ENCODE data around the gene SPDYA. TPM values are rescaled to one million over a fixed set of nuclear protein-coding genes. Genes with fewer than 3 reads are reported as not detected.
A peak's percentile ranks its signal among the peaks of the same experiment; 100 is the strongest.

Gene SPDYA
- total RNA-seq, 1 donor from 2014 or later: 1.3 TPM

GRCh38 chr2:28895189-28895893 lies 84.7 kb downstream of the SPDYA start:
- Histone ChIP-seq H3K9me3 (ENCODE audit: insufficient read depth, low read depth, low read length) (no peaks in the 10 kb centered on the region), H4K20me1 (ENCODE audit: insufficient read depth, low read length) (peaks cover 54% of the 10 kb centered on the region), H3K9ac (ENCODE audit: low read length) (peak overlapping the region; percentile 96), H3K27me3 (ENCODE audit: insufficient read depth, low read length) (no peaks in the 10 kb centered on the region), H3K36me3 (ENCODE audit: insufficient read depth, low read length) (no peaks in the 10 kb centered on the region), H3K79me2 (ENCODE audit: insufficient read depth, low read length) (peaks cover 60% of the 10 kb centered on the region), H2AFZ (ENCODE audit: low read depth, low read length) (peak overlapping the region; percentile 93), H3K4me3 (ENCODE audit: insufficient read depth, low read depth, low read length) (peak overlapping the region; percentile 88), H3K4me1 (ENCODE audit: insufficient read depth, low read length) (peaks cover 17% of the 10 kb centered on the region), H3K4me2 (ENCODE audit: low read length) (peak overlapping the region; percentile 93), H3K27ac (ENCODE audit: low read depth, low read length) (peak overlapping the region; percentile 87)
- Mint-ChIP-seq H3K4me1 (ENCODE audit: low read depth, unreplicated experiment) (peaks cover 23% of the 10 kb centered on the region), H3K27me3 (ENCODE audit: low read depth, unreplicated experiment) (no peaks in the 10 kb centered on the region), H3K9me3 (ENCODE audit: unreplicated experiment) (peaks cover 1% of the 10 kb centered on the region), H3K36me3 (ENCODE audit: low read depth, unreplicated experiment) (no peaks in the 10 kb centered on the region), H3K27ac (ENCODE audit: unreplicated experiment) (peak overlapping the region; percentile 96), H3K4me3 (ENCODE audit: unreplicated experiment) (peak overlapping the region; percentile 96)
- DNase-seq (ENCODE audit: low read depth) (peak; percentile 46), FAIRE-seq (no peak)
- no peak for TF ChIP-seq EZH2 (IDR thresholded peaks at IDR 0.05; ENCODE audit: insufficient read depth, low read length)
- no peak for TF ChIP-seq CTCF (IDR thresholded peaks at IDR 0.05; ENCODE audit: insufficient read depth, low read depth, low read length)

- H3K27me3 ChIP-seq (ENCODE audit: insufficient read depth, low read length): no peaks in the 10 kb centered on the region
- Mint-ChIP-seq H3K9me3 (ENCODE audit: unreplicated experiment) (peaks cover 1% of the 10 kb centered on the region), H3K4me1 (ENCODE audit: low read depth, unreplicated experiment) (peaks cover 29% of the 10 kb centered on the region), H3K36me3 (ENCODE audit: low read depth, unreplicated experiment) (no peaks in the 10 kb centered on the region), H3K27ac (ENCODE audit: unreplicated experiment) (peak overlapping the region; percentile 54), H3K4me3 (ENCODE audit: unreplicated experiment) (peak overlapping the region; percentile 96), H3K27me3 (ENCODE audit: low read depth, unreplicated experiment) (no peaks in the 10 kb centered on the region)
- H3K4me2 ChIP-seq (ENCODE audit: low read length): peak overlapping the region; percentile 93
- H3K9me3 ChIP-seq (ENCODE audit: insufficient read depth, low read depth, low read length): no peaks in the 10 kb centered on the region
- FAIRE-seq: no peak
- H3K79me2 ChIP-seq (ENCODE audit: insufficient read depth, low read length): peaks cover 76% of the 10 kb centered on the region
- peaks cover 70% of the 10 kb centered on the region for H4K20me1 ChIP-seq (ENCODE audit: insufficient read depth, low read length)
- H3K27ac ChIP-seq (ENCODE audit: low read depth, low read length): no peak overlapping the region
- no peak overlapping the region for H2AFZ ChIP-seq (ENCODE audit: low read depth, low read length)
- peak; percentile 58 for DNase-seq (ENCODE audit: low read depth)
- TF ChIP-seq CTCF (IDR thresholded peaks at IDR 0.05; ENCODE audit: insufficient read depth, low read depth, low read length): no peak
- no peak for TF ChIP-seq EZH2 (IDR thresholded peaks at IDR 0.05; ENCODE audit: insufficient read depth, low read length)
- H3K9ac ChIP-seq (ENCODE audit: low read length): no peak overlapping the region
- peak overlapping the region; percentile 88 for H3K4me3 ChIP-seq (ENCODE audit: insufficient read depth, low read depth, low read length)
- H3K36me3 ChIP-seq (ENCODE audit: insufficient read depth, low read length): no peaks in the 10 kb centered on the region
- H3K4me1 ChIP-seq (ENCODE audit: insufficient read depth, low read length): peaks cover 17% of the 10 kb centered on the region
Observed at GRCh38 chr2:28896906-28897305, 86.3 kb downstream of the SPDYA start.

- TF ChIP-seq CTCF (IDR thresholded peaks at IDR 0.05; ENCODE audit: insufficient read depth, low read depth, low read length) (no peak), EZH2 (IDR thresholded peaks at IDR 0.05; ENCODE audit: insufficient read depth, low read length) (no peak)
- peaks cover 3% of the 10 kb centered on the region for H3K36me3 Mint-ChIP-seq (ENCODE audit: low read depth, unreplicated experiment)
Observed at GRCh38 chr2:28898048-28898447, 87.4 kb downstream of the SPDYA start.

More at GRCh38 chr2:28898048-28898447, 87.4 kb downstream of the SPDYA start:
- H4K20me1 ChIP-seq (ENCODE audit: insufficient read depth, low read length): peaks cover 79% of the 10 kb centered on the region
- H3K36me3 ChIP-seq (ENCODE audit: insufficient read depth, low read length): peaks cover 10% of the 10 kb centered on the region
- H3K27ac ChIP-seq (ENCODE audit: low read depth, low read length): no peak overlapping the region
- no peak overlapping the region for H3K9ac ChIP-seq (ENCODE audit: low read length)
- Mint-ChIP-seq H3K9me3 (ENCODE audit: unreplicated experiment) (peaks cover 1% of the 10 kb centered on the region), H3K4me3 (ENCODE audit: unreplicated experiment) (no peak overlapping the region), H3K27ac (ENCODE audit: unreplicated experiment) (no peak overlapping the region), H3K27me3 (ENCODE audit: low read depth, unreplicated experiment) (no peaks in the 10 kb centered on the region), H3K4me1 (ENCODE audit: low read depth, unreplicated experiment) (peaks cover 30% of the 10 kb centered on the region)
- DNase-seq (ENCODE audit: low read depth) (no peak), FAIRE-seq (no peak)
- no peak overlapping the region for H2AFZ ChIP-seq (ENCODE audit: low read depth, low read length)
- peaks cover 17% of the 10 kb centered on the region for H3K4me1 ChIP-seq (ENCODE audit: insufficient read depth, low read length)
- H3K9me3 ChIP-seq (ENCODE audit: insufficient read depth, low read depth, low read length): no peaks in the 10 kb centered on the region
- H3K4me2 ChIP-seq (ENCODE audit: low read length): peak overlapping the region; percentile 93
- peaks cover 87% of the 10 kb centered on the region for H3K79me2 ChIP-seq (ENCODE audit: insufficient read depth, low read length)
- no peak overlapping the region for H3K4me3 ChIP-seq (ENCODE audit: insufficient read depth, low read depth, low read length)
- no peaks in the 10 kb centered on the region for H3K27me3 ChIP-seq (ENCODE audit: insufficient read depth, low read length)

All from astrocyte (in vitro differentiated cells and primary cell).